Activated naive CD8-positive, alpha-beta T cell treated with anti-CD3 and anti-CD28 coated beads, Interleukin-2, amount 10 ng/mL, durations not matched to agents 7 days and 5 days (primary cell): ENCODE results near the gene TSTD1. TPM values are rescaled to one million over a fixed set of nuclear protein-coding genes. Genes with fewer than 3 reads are reported as not detected.
A peak's percentile ranks its signal among the peaks of the same experiment; 100 is the strongest.
"Not testable (repeated sequence)": the region's sequence is repeated elsewhere in the genome, so short reads cannot be mapped to it uniquely, and the experiment has no call there.

Source experiments
- ATAC-seq: fragments of 150-1000 bp; cut with Tn5 transposase; one replicate; pipeline ENCODE4 v1.10.0; 2021; ENCODE audit warnings: low read depth, moderate library complexity
- POLR2A ChIA-PET: fragments of 350-600 bp; sonication (Branson Sonifier 250); formaldehyde crosslinking; loops from one replicate; lab custom pipeline; 2021; ENCODE audit warnings: antibody characterized with exemption; lab: Charles Lee
- DNase-seq: peaks from one replicate; pipeline ENCODE4 v3.0.0; 2021
- H3K27ac Mint-ChIP-seq: one replicate; pipeline ENCODE4 v1.8.0; 2022; ENCODE audit warnings: mild to moderate bottlenecking, mixed read lengths
- H3K27me3 Mint-ChIP-seq: one replicate; pipeline ENCODE4 v1.8.0; 2022; ENCODE audit warnings: mild to moderate bottlenecking, moderate library complexity, mixed read lengths
- H3K36me3 Mint-ChIP-seq: one replicate; pipeline ENCODE4 v1.8.0; 2021; ENCODE audit warnings: mild to moderate bottlenecking, mixed read lengths
- H3K4me1 Mint-ChIP-seq: one replicate; pipeline ENCODE4 v1.8.0; 2021; ENCODE audit warnings: mixed read lengths
- H3K4me3 Mint-ChIP-seq: one replicate; pipeline ENCODE4 v1.8.0; 2022; ENCODE audit warnings: mild to moderate bottlenecking, moderate library complexity, mixed read lengths
- H3K9me3 Mint-ChIP-seq: one replicate; pipeline ENCODE4 v1.8.0; 2021; ENCODE audit warnings: mixed read lengths
- total RNA-seq, 2 experiments: library from RNA; stranded (reverse); gene quantifications; one replicate each; pipeline ENCODE4 v1.2.3, GENCODE V29; 2021

Gene TSTD1
- total RNA-seq, 2 experiments from 2014 or later = 81.7 to 84.9 TPM

DNA sequence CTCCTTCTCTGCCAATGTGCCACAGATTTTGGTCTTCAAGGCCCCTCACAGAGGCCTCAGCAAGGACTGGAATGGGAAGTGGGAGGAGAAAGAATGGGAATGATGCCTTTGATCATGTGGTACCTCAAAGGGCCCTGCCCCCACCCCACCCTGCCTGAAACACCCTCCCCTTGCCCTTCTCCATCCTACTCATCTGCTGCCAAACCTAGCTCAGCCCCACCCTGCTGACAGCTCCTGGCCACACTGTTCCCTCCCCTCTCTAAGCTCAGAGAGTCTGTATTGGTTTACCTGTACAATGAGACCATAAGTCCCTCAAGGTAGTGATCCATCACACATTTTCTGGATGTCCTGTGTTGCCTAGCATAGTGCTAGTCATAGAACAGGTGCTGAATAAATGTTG, 37.6 kb upstream of the TSTD1 start:
- no peak overlapping the region for H3K27ac Mint-ChIP-seq

DNA sequence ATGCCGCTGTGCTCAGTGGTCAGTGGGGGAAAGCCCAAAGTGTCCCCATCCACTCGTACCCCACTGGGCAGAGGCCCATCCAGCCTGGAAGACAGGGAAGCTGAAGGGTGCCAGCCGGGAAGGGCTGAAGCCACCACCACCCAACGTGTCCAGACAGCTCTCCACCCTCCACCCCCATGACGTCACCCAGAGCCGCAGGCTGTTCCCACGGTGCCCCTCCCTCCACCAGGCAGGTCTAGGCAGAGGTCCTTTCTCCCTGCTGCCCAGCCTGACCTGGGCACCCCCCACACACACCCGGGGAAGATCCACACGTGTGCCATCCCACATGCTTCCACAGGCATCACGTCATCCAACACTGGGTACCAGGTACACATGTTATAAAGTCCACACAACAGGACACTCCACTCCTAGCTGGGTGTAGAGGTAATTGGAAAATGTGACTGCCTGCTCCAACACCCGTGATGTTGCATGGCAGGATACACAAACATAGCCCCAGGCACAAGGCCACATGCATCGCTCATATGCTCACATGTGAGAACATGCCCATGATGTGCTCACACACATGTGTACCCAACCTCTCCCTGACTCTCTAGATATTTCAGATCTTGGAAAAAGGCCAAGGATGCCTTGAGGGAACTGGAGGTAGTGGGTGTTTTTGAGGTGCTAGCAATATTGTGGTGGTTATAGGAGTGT, 36.1 kb upstream of the TSTD1 start:
- POLR2A ChIA-PET = interaction anchor here (0.6 kb wide), 1 partner anchor 19 kb away, joined by 3 read pairs; no protein-coding TSS in a partner anchor
- H3K4me3 Mint-ChIP-seq = no peak overlapping the region

More for the DNA sequence above, 37.6 kb upstream of the TSTD1 start:
- peaks cover 27% of the 10 kb centered on the region for H3K4me1 Mint-ChIP-seq
- no peak for ATAC-seq
- H3K36me3 Mint-ChIP-seq = no peaks in the 10 kb centered on the region
- DNase-seq = no peak
- H3K27me3 Mint-ChIP-seq = no peaks in the 10 kb centered on the region
- H3K4me3 Mint-ChIP-seq = no peak overlapping the region
- POLR2A ChIA-PET = no interaction called here
- H3K9me3 Mint-ChIP-seq = no peaks in the 10 kb centered on the region

DNA sequence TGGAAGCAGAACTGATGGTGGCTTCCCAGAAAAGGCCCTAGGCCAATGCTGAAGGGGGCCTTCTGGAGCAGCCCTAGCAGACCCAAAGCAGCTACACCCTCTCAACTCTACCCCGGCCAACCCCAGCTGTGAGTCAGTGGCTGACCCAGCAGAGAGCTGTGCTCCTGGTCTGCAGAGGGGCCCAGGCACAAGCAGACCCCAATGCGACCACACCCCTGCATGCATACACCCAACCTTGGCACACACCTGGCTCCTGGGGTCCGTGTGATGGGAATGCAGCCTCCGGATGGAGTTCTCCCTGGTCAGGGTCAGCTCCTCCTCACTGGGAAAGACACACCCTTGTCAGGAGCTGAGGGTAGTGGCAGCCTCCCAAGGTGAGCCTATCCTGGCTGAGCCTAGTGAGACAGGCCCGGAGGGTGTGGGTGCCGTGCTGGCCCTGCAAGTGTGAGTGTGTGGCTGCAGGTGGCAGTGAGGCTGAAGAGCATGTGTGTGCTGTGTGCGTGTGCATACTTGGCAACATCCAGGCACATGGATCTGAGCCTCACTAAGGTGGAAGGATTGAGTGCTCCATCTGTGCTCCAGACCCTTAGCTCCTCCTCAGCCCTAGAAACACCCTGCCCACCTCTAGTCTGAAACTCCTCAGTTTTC, 34.8 kb upstream of the TSTD1 start:
- H3K27me3 Mint-ChIP-seq = no peaks in the 10 kb centered on the region
- H3K9me3 Mint-ChIP-seq = no peaks in the 10 kb centered on the region
- no peak overlapping the region for H3K4me3 Mint-ChIP-seq
- POLR2A ChIA-PET = interaction anchor here (0.6 to 0.8 kb wide), 2 partner anchors 14 to 82 kb away, joined by 3 to 4 read pairs; no protein-coding TSS in a partner anchor
- DNase-seq (no peak), ATAC-seq (no peak)
- H3K36me3 Mint-ChIP-seq = peaks cover 8% of the 10 kb centered on the region
- H3K27ac Mint-ChIP-seq = peak overlapping the region; percentile 46
- H3K4me1 Mint-ChIP-seq = peaks cover 33% of the 10 kb centered on the region

More for the DNA sequence above, 36.1 kb upstream of the TSTD1 start:
- peak overlapping the region; percentile 46 for H3K27ac Mint-ChIP-seq
- H3K36me3 Mint-ChIP-seq = no peaks in the 10 kb centered on the region
- ATAC-seq (no peak), DNase-seq (no peak)
- H3K4me1 Mint-ChIP-seq = peaks cover 33% of the 10 kb centered on the region
- H3K27me3 Mint-ChIP-seq = no peaks in the 10 kb centered on the region
- no peaks in the 10 kb centered on the region for H3K9me3 Mint-ChIP-seq

DNA sequence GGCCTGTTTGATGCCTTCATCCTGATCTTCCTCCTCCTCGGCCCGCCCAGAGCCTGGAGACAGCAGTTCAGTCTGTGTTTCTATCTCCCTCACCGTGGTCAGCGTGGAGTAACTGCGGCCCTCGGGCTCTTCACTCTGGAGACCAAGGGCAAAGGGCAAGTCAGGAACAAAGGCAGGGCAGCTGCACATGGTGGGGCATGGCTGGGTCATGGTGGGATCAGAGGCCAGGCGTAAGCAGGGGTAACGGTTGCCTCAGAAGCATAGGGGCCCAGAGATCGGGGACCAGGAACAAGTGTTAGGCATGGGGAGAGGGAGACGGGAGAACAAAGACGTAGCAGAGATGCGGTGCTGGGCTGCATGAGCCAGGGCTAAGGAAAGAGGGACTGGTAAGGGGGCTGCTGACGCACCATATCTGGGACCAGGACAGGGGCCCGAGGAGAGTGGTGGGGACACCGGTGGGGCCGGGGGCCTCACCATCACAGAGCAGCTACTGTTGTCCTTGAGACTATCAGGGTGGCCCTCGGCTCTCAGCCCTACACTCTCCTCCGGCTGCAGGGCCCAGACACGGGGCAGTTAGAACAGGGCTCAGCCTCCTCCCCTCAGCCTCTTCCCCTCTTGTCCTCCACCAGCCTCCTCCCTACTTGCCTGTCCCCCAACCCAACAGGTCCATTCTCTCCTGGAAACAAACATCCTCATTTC, 34.1 kb upstream of the TSTD1 start:
- Mint-ChIP-seq H3K27me3 (no peaks in the 10 kb centered on the region), H3K4me1 (peaks cover 33% of the 10 kb centered on the region), H3K4me3 (no peak overlapping the region), H3K9me3 (no peaks in the 10 kb centered on the region), H3K27ac (peak overlapping the region; percentile 34), H3K36me3 (peaks cover 13% of the 10 kb centered on the region)
- POLR2A ChIA-PET = interaction anchor here (7.7 kb wide), 1 partner anchor 25 kb away, joined by 118 read pairs; the partner anchor contains the start of gene KLHDC9
- no peak for DNase-seq
- no peak for ATAC-seq

DNA sequence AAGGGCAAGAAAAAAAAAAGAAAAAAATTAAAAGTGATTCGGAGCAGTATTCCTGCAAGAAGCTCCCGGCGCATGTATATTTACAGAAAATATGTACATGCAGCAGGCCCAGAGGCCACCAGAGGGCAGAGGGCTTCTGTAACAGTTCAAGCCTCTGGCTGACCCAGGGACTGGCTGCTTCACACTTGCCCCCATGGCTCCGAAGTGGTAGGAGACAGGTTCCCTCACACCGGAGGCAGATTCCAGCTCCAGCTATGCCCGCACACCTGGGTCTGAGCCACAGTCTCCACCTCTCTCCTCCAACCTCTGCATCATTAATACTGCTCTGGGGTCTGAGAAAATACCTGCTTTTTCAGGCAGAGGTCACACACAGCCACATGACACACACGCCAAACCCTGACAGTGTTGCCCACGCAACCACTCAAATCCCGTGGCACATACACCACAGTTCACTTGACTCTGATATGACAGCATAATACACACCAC, 33.2 kb upstream of the TSTD1 start:
- peaks cover 38% of the 10 kb centered on the region for H3K4me1 Mint-ChIP-seq
- H3K4me3 Mint-ChIP-seq = no peak overlapping the region
- H3K36me3 Mint-ChIP-seq = peaks cover 20% of the 10 kb centered on the region
- peak overlapping the region; percentile 74 for H3K27ac Mint-ChIP-seq
- peak; percentile 62 for DNase-seq
- no peak for ATAC-seq
- H3K27me3 Mint-ChIP-seq = no peaks in the 10 kb centered on the region
- H3K9me3 Mint-ChIP-seq = no peaks in the 10 kb centered on the region
- POLR2A ChIA-PET = interaction anchor here (0.8 to 7.7 kb wide), 7 partner anchors 10 to 70 kb away, joined by 3 to 159 read pairs (median 4); partner anchors contain the start of genes KLHDC9, NIT1, PFDN2 and USF1

DNA sequence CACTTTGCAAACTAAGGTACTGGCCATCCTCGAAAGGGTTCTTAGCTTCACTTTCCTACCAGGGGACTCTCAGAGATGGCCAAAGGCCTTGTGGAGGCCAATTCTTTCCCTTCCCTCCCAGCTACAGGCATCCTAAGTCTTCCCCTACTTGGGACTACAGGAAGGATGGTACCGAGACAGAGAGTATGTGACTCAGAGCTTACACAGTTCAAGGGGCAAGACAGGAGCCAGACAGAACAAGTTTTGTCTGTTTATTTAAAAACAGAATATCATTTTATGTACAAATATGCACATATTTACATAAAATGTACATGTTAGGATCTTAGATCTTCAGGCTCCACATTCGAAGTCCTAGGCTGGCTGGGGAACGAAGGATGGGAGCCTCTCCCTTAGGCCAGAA, 32.0 kb upstream of the TSTD1 start:
- Mint-ChIP-seq H3K9me3 (no peaks in the 10 kb centered on the region), H3K4me1 (peaks cover 44% of the 10 kb centered on the region), H3K27me3 (no peaks in the 10 kb centered on the region), H3K27ac (peak overlapping the region; percentile 100), H3K36me3 (peaks cover 29% of the 10 kb centered on the region), H3K4me3 (peak overlapping the region; percentile 100)
- POLR2A ChIA-PET = interaction anchor here (0.5 to 7.7 kb wide), 14 partner anchors 9 to 71 kb away, joined by 3 to 159 read pairs (median 6); partner anchors contain the start of genes F11R, KLHDC9, NIT1 and PFDN2
- ATAC-seq (no peak), DNase-seq (no peak)

DNA sequence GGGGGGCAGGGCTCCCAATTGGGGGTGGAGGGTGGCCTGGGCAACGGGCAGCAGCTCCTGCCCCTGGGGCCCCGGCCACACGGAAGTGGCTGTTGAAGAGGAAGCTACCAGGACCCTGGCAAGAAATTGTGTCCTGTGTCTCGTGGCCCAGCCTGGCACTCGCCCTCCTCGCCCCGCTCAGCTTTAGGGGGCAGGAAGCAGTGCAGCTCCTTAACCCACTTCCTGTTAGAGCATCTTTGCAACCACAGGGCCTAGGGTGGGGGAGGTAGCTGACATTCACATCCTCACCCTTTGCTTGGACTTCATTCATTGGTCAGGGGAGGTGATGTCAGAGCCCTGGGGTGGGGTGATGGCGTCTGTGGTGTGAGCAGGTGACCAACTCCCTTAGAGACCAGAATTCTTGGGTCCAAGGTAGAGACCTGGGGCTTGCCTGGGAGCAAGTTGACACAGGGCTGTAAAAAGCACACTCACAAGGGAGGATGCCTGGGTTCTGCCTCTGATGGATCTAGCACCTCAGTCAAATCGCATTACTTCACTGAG, 31.0 kb upstream of the TSTD1 start, which contains the start of gene ARHGAP30:
Gene ARHGAP30, minus strand, starts transcription at position 161 of the 540 bp plus-strand sequence. CDS start 267 bp downstream, outside the sequence.
- Mint-ChIP-seq H3K4me1 (peaks cover 47% of the 10 kb centered on the region), H3K27ac (peak within 1 kb of the TSS; percentile 100), H3K9me3 (no peaks in the 10 kb centered on the region), H3K4me3 (peak within 1 kb of the TSS; percentile 100), H3K27me3 (no peaks in the 10 kb centered on the region), H3K36me3 (peaks cover 29% of the 10 kb centered on the region)
- POLR2A ChIA-PET = interaction anchor here (0.5 to 7.7 kb wide), 26 partner anchors 9 to 362 kb away, joined by 3 to 159 read pairs (median 5); partner anchors contain the start of genes DEDD, F11R, KLHDC9 and NIT1
- ATAC-seq = peak; percentile 79
- DNase-seq = peak; percentile 78

DNA sequence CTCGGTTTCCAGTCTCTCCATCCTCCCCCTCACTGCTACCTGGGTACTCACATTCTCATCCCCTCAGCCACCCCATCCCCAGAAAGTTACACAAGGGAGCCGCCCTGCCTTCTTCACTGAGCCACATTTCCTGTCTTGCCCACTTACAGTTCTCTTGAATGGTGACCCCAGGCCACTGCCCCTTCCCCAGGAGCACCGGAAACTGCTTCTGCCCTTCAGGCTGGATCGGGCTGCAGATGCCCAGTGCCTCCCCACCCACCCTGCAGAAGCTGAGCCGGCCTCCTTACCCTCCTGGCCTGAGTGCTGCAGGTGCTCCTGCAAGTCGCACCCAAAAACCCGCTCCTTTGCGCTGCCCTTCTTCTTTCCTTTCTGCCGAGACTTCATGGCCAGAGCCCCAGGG, 30.5 kb upstream of the TSTD1 start:
- ATAC-seq (peak; percentile 1), DNase-seq (no peak)
- Mint-ChIP-seq H3K36me3 (peaks cover 34% of the 10 kb centered on the region), H3K4me3 (peak overlapping the region; percentile 100), H3K9me3 (no peaks in the 10 kb centered on the region), H3K27me3 (no peaks in the 10 kb centered on the region), H3K27ac (peak overlapping the region; percentile 100), H3K4me1 (peaks cover 50% of the 10 kb centered on the region)
- POLR2A ChIA-PET = interaction anchor here (0.5 to 7.7 kb wide), 24 partner anchors 8 to 360 kb away, joined by 3 to 159 read pairs (median 5); partner anchors contain the start of genes DEDD, F11R, KLHDC9 and NIT1

DNA sequence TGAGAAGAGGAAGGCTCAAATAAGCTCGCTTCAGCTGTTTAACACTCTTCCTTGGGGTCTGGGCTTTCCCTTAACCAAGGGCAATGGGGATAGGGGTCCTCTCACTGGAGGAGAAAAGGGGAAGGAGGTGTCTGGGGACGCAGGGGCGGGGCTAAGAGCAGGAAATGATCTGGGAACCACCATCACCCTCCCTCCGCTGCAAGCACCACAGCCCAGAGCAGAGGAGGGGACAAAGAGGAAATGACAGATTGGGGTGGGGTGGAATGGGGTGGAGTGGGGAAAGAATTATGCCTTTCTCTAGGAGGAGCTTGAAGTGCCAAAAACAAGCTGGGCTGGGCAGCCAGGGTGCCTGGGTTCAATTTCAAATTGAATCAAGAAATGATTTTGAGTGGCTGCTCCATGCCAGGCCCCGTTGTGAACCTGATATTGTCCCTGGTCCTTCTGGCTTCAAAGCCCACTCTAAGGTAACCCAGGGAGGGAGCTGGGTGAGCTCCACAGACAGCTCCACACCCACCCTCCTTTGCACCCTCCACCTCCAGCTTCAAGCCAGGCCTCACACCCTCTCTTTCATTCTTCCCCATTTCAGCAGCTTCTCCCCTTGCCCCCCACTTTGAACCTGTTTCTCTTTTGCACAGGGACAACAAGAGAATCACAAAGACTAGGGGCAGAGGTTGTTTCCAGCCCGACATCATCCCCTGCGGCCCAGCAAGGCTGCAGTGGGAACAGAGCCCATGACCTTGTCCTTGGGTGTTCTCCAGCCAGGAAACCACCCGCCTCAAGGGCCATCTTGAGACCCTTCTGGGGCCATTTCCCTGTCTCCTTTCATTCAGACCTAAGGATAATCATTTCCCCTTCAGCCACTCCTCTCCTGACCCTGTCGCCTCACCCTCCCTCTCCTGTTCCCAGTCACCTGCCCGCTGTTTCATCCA, 29.8 kb upstream of the TSTD1 start:
- POLR2A ChIA-PET = interaction anchor here (0.5 to 7.7 kb wide), 25 partner anchors 7 to 358 kb away, joined by 3 to 159 read pairs (median 4); partner anchors contain the start of genes CD48, DEDD, F11R and KLHDC9
- ATAC-seq = peak; percentile 73
- Mint-ChIP-seq H3K4me1 (peaks cover 52% of the 10 kb centered on the region), H3K4me3 (peak overlapping the region; percentile 100), H3K9me3 (no peaks in the 10 kb centered on the region), H3K27ac (peak overlapping the region; percentile 100), H3K27me3 (no peaks in the 10 kb centered on the region), H3K36me3 (peaks cover 37% of the 10 kb centered on the region)
- peak; percentile 80 for DNase-seq

DNA sequence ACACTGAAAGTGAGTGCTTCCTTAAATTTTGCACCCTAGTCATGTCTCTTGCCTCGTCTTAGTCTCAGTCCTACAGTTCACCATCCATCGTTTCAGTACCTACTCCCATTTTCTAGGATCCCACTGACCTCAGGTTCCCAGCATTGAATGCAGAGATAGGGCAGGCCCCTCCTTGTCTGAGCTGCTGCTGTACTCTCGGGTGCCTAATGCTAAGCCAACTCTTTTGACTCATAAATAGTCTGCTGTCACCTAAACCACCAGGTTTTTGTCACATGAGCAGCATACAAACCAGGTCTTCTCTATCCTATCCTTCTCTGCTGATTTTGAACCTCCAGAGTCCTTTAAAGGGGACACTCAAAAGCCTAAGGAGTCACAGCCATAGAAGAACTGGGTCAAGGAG, 27.9 kb upstream of the TSTD1 start:
- H3K4me1 Mint-ChIP-seq = peaks cover 50% of the 10 kb centered on the region
- ATAC-seq (no peak), DNase-seq (no peak)
- peak overlapping the region; percentile 100 for H3K4me3 Mint-ChIP-seq
- peaks cover 50% of the 10 kb centered on the region for H3K36me3 Mint-ChIP-seq
- H3K27ac Mint-ChIP-seq = peak overlapping the region; percentile 87
- POLR2A ChIA-PET = interaction anchor here (0.7 to 7.7 kb wide), 7 partner anchors 20 to 51 kb away, joined by 3 to 159 read pairs (median 16); partner anchors contain the start of genes F11R, KLHDC9, NIT1 and PFDN2
- H3K9me3 Mint-ChIP-seq = no peaks in the 10 kb centered on the region
- H3K27me3 Mint-ChIP-seq = no peaks in the 10 kb centered on the region

DNA sequence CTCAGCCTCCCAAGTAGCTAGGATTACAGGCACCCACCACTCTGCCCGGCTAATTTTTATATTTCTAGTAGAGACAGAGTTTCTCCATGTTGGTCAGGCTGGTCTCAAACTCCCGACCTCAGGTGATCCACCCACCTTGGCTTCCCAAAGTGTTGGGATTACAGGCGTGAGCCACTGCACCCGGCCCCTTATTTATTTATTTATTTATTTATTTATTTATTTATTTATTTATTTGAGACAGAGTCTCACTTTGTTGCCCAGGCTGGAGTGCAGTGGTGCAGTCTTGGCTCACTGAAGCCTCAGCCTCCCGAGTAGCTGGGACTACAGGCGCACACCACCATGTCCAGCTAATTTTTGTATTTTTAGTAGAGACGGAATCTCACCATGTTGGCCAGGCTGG, 26.9 kb upstream of the TSTD1 start:
- not testable (repeated sequence) for H3K27ac Mint-ChIP-seq, H3K9me3 Mint-ChIP-seq, DNase-seq, ATAC-seq, H3K27me3 Mint-ChIP-seq
- Mint-ChIP-seq H3K36me3 (peaks cover 55% of the 10 kb centered on the region), H3K4me3 (peak overlapping the region; percentile 100), H3K4me1 (peaks cover 45% of the 10 kb centered on the region)
- POLR2A ChIA-PET = interaction anchor here (0.7 to 7.7 kb wide), 4 partner anchors 11 to 32 kb away, joined by 3 to 118 read pairs (median 4); partner anchors contain the start of genes KLHDC9 and USF1
